Cardiac muscle cell (in vitro differentiated cells and primary cell): Measurements from ENCODE around the gene ESPN. TPM values are rescaled to one million over a fixed set of nuclear protein-coding genes. Genes with fewer than 3 reads are reported as not detected.
A peak's percentile ranks its signal among the peaks of the same experiment; 100 is the strongest.

Source experiments
- DNase-seq, 2 donors: peaks; one replicate each; pipeline versions ENCODE4 v3.0.0 to v3.0.0-alpha.2; 2010 to 2017; ENCODE audit warnings: low read depth in 1 of 2, low spot score in 1 of 2
- H3K27ac ChIP-seq: fragments of 200-600 bp; sonication (generic); 2 replicates; pipeline ENCODE4 v1.5.1; 2016
- H3K27me3 ChIP-seq: fragments of 200-600 bp; sonication (generic); 2 replicates; pipeline ENCODE4 v1.6.0; 2016; ENCODE audit warnings: control low read depth
- H3K36me3 ChIP-seq: fragments of 200-600 bp; sonication (generic); 2 replicates; pipeline ENCODE4 v1.5.1; 2016; ENCODE audit warnings: control low read depth
- H3K4me1 ChIP-seq: fragments of 200-600 bp; sonication (generic); 2 replicates; pipeline ENCODE4 v1.8.1; 2017; ENCODE audit warnings: low read depth, mild to moderate bottlenecking, mixed run types
- H3K4me3 ChIP-seq: fragments of 200-600 bp; sonication (generic); 2 replicates; pipeline ENCODE4 v1.5.1; 2016; ENCODE audit warnings: mild to moderate bottlenecking
- H3K9me3 ChIP-seq: fragments of 200-600 bp; sonication (generic); 2 replicates; pipeline ENCODE4 v1.5.1; 2017; ENCODE audit warnings: low read depth, mild to moderate bottlenecking, control low read depth
- CTCF ChIP-seq: IDR thresholded peaks from 2 replicates; pipeline ENCODE4 v1.5.1; 2012; ENCODE audit warnings: low read depth, mild to moderate bottlenecking, low read length
- polyA plus RNA-seq: library from polyadenylated mRNA; unstranded; fragments of >200 nt; fragmentation: Nextera tagmentation; extraction: Ambion mirVana; gene quantifications from 2 replicates; pipeline ENCODE4 v1.2.1, GENCODE V29; 2016
- total RNA-seq: library from RNA; depleted of rRNA; stranded (reverse); fragments of >200 nt; gene quantifications from 2 replicates; pipeline ENCODE4 v1.2.3, GENCODE V29; 2016

ESPN gene
- total and polyA plus RNA-seq, 2 experiments from 2014 or later = 8.0 to 18.1 TPM

DNA sequence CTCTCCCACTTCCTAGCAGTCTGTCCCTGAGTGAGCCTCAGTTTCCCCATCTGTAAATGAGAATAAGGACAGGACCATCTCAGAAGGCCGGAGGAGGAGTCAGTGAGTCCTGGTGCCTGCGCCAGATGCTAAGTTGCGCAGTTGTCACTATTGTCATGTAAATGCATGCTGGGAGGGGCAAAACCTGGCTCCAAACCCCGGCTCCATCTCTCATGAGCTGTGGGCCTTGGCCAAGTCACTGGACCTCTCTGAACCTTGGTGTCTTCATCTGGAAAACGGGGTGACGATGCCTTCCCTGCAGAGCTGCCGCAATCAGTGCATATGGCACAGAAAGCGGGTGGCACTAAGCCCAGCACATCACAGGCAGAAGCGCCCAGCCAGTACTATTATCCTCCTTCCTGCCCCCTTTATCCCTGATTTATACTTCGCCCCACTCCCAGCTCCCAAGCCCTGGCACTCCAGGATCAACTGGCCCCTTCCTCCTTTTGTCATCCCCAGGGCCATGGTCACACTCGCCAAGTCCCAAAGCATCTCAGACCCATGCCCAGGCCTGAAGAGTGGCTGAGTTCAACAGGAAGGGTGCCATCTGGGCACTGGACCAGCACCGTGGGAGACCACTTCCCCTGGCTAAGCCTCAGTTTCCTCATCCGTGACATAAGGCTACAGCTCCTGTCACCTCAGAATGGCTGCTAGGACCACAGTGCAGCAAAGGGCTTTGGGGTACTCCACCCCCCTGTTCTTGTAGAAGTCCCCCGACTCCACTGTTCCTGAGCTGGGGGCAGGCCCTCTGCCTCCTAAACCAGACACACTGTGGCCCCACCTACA is 71.2 kb downstream of the ESPN start:
- Histone ChIP-seq H3K36me3 (no peaks in the 10 kb centered on the region), H3K27me3 (no peaks in the 10 kb centered on the region), H3K9me3 (no peaks in the 10 kb centered on the region), H3K4me1 (peaks cover 5% of the 10 kb centered on the region), H3K27ac (no peak overlapping the region), H3K4me3 (peak overlapping the region; percentile 93)
- DNase-seq = no peak
- TF ChIP-seq CTCF = no peak

DNA sequence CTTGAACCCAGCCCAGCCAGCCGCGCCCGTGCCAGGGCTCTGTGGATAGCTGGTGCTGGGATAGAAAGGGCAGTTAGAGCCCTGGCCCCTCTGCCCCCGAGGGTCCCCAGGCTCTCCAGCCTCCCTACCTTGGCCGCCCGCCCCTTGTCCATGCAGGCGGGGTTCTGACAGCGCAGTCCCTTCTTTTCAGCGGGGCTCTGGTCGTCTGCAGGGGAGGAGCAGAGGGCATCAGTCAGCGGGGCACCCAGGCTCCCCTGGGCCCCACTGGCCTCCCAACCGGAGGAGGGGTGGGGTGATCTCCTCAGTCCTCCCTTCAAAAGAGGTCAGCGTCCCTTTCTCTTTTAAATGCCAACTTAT is 71.8 kb downstream of the ESPN start:
- H3K36me3 ChIP-seq = no peaks in the 10 kb centered on the region
- DNase-seq = no peak
- no peak for TF ChIP-seq CTCF
- no peaks in the 10 kb centered on the region for H3K9me3 ChIP-seq
- peaks cover 5% of the 10 kb centered on the region for H3K4me1 ChIP-seq
- peak overlapping the region; percentile 93 for H3K4me3 ChIP-seq
- H3K27ac ChIP-seq = no peak overlapping the region
- H3K27me3 ChIP-seq = no peaks in the 10 kb centered on the region

DNA sequence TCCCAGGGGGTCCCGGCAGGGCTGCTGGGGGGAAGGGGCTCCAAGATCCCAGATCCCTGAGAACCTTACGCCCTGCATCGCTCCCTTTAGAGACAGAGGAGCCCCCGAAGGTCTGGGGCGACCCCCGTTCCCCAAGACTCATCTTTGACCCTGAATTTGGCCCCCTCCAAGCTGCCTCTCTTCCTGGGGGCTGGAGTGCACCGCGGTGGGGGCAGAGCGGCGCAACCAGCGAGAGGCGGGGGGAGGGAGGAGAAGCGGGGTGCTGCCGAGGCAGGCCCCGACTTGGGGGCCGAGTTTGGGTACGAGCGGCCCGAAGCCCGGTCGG is 72.3 kb downstream of the ESPN start:
- TF ChIP-seq CTCF = no peak
- no peak for DNase-seq
- no peaks in the 10 kb centered on the region for H3K27me3 ChIP-seq
- peaks cover 5% of the 10 kb centered on the region for H3K4me1 ChIP-seq
- H3K36me3 ChIP-seq = no peaks in the 10 kb centered on the region
- H3K4me3 ChIP-seq = peak overlapping the region; percentile 93
- H3K9me3 ChIP-seq = no peaks in the 10 kb centered on the region
- H3K27ac ChIP-seq = no peak overlapping the region

GRCh38 chr1:6497215-6497866 is 72.8 kb downstream of the ESPN start:
- H3K27ac ChIP-seq = no peak overlapping the region
- H3K4me3 ChIP-seq = peak overlapping the region; percentile 93
- peaks cover 5% of the 10 kb centered on the region for H3K4me1 ChIP-seq
- no peaks in the 10 kb centered on the region for H3K9me3 ChIP-seq
- TF ChIP-seq CTCF = no peak
- peak; percentile 48 to 86 for DNase-seq
- H3K27me3 ChIP-seq = no peaks in the 10 kb centered on the region
- H3K36me3 ChIP-seq = no peaks in the 10 kb centered on the region

GRCh38 chr1:6497867-6498575 is 73.4 kb downstream of the ESPN start:
- DNase-seq = no peak
- H3K36me3 ChIP-seq = no peaks in the 10 kb centered on the region
- no peak overlapping the region for H3K27ac ChIP-seq
- no peaks in the 10 kb centered on the region for H3K27me3 ChIP-seq
- no peaks in the 10 kb centered on the region for H3K9me3 ChIP-seq
- TF ChIP-seq CTCF = no peak
- peaks cover 5% of the 10 kb centered on the region for H3K4me1 ChIP-seq
- peak overlapping the region; percentile 93 for H3K4me3 ChIP-seq
